ENCODE measurements around the gene JSRP1. TPM values are rescaled to one million over a fixed set of nuclear protein-coding genes. Genes with fewer than 3 reads are reported as not detected.
A peak's percentile ranks its signal among the peaks of the same experiment; 100 is the strongest.

The JSRP1 gene
- total RNA-seq, 1 donor: 0.54 TPM

DNA sequence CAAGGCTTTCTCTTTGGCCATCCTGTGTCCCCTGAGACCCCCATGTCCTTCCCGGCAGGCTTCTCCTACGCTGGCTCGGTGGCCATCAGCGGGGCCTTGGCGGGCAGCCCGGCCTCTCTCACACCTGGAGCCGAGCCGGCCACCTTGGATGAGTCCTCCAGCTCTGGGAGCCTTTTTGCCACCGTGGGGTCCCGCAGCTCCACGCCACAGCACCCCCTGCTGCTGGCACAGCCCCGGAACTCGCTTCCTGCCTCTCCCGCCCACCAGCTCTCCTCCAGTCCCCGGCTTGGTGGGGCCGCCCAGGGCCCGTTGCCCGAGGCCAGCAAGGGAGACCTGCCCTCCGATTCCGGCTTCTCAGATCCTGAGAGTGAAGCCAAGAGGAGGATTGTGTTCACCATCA, 34.3 kb downstream of the JSRP1 start:
- DNase-seq (ENCODE audit: low read depth in 2 of 3, low spot score in 2 of 3): no peak

DNA sequence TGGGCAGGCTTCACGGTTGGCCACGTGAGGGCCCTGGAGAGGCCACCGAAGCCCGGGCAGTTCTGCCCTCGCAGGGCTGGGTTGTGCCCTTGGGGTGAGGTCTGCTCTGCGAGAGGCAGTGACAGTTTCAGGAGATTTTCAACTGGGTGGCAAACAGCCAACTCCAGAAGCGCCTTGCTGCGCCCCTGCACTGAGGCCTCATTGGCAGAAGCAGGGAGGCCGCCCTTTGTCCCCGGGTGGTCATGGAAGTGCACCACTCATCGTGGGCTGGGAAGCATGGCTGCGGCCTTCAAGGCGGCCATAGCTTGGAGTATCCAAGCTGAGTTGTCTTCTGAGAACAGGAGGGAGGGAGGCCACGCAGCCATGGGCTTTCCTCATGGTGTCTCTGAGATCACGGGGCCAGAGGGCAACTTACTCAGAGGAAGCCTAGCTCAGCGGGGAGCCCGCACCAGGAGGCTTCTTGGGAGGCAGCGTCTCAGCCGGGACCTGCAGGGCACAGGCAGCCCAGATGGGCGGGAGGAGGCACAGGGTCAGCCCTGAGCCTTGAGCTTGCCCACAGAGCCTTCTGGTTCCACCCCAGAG, 34.9 kb downstream of the JSRP1 start:
- no peak for DNase-seq (ENCODE audit: low read depth in 2 of 3, low spot score in 2 of 3)

DNA sequence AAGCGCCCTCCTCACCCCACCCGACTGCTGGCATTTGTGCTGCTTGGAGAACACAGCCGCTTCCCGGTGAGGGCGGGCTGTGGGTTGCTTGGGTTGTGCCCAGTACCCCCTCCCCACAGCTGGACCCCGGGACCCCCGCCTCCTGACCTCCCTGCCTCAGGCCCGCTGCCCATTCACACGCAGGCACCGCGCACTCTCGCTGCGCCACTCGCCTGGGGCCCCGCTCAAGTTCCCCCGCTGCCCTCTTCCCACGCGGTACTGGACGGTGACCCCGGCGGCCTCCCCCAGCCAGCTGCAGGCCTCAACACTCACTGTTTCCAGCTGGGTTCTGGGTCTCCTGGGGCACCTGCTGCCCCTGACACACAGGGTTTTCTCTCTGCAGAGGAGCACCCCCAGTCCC, 36.5 kb downstream of the JSRP1 start:
- DNase-seq (ENCODE audit: low read depth in 2 of 3, low spot score in 2 of 3): no peak

DNA sequence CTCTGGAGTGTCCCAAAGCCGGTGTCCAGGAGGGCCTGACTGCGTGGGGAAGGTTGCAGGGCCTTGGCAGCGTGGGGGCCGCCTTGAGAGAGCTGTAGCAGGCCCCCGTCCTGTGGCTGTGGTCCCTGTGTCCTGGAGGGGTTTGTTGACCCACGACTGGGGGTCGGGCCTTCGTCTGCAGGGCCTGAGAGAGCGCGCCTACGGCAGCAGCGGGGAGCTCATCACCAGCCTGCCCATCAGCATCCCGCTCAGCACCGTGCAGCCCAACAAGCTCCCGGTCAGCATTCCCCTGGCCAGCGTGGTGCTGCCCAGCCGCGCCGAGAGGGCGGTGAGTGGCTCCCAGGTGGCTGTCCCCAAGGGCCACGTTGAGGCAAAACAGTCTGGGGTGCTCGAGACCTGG, 38.6 kb downstream of the JSRP1 start:
- no peak for DNase-seq (ENCODE audit: low read depth in 2 of 3, low spot score in 2 of 3)

DNA sequence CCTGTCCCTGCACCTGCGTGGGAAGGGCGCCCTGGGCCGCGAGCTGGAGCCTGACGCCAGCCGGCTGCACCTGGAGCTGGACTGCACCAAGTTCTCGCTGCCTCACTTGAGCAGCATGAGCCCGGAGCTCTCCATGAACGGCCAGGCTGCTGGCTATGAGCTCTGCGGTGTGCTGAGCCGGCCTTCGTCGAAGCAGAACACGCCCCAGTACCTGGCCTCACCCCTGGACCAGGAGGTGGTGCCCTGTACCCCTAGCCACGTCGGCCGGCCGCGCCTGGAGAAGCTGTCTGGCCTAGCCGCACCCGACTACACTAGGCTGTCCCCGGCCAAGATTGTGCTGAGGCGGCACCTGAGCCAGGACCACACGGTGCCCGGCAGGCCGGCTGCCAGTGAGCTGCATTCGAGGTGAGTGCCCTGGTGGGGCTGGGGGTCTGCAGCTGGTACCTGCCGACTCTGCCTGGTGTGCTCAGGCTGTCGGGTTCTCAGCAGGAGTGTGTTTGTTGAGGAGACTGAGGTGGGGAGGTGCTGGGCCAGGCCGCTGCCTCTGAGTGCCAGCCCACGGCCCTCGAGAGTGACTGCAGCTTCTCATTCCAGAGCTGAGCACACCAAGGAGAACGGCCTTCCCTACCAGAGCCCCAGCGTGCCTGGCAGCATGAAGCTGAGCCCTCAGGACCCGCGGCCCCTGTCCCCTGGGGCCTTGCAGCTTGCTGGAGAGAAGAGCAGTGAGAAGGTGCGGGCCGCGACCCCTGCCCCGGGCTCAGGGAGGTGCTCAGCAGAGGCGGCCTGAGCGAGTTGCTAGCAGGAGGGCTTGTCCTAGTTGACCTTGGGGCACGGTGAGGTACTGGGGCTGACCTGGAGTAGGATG, 39.6 kb downstream of the JSRP1 start:
- no peak for DNase-seq (ENCODE audit: low read depth in 2 of 3, low spot score in 2 of 3)

DNA sequence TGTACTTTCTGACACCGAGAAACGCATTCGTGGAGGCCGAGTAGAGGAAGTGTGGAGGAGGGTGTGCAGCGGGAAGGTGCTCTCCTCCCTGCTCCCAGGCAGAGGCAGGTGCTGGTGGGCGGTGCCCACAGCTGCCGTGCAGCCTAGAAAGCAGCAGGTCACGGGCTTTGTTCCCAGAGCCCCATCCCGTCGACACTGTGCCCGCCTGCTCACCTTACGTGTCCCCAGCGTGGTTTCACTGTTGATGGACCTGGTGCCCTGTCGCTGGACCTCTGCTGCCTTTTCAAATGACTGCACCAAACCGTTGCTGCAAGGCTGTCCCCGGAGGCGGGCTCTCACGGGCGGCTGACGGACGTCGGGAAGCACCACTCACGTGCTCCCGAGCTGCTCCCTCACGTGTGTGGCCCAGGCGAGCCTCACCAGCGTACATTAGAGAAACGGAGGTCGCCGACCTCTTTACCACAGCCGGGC, 40.9 kb downstream of the JSRP1 start:
- DNase-seq (ENCODE audit: low read depth in 2 of 3, low spot score in 2 of 3): peak in 1 of 3 donors; percentile 19

DNA sequence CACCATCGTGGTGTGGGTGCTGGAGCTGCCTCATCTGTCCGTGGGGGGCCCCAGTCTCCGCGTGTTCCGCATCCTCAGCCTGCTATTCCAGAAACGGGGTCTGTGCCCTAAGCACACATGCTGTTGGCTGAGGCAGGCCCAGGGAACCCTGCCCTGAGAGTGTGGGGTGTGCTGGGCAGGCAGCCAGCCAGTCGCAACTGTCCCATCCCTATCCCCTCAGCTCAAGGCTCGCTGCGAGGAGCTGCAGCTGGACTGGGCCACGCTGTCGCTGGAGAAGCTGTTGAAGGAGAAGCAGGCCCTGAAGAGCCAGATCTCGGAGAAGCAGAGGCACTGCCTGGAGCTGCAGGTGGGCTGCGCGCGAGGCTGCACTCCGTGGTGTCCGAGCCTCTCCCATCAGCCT, 42.0 kb downstream of the JSRP1 start:
- DNase-seq (ENCODE audit: low read depth in 2 of 3, low spot score in 2 of 3): no peak

DNA sequence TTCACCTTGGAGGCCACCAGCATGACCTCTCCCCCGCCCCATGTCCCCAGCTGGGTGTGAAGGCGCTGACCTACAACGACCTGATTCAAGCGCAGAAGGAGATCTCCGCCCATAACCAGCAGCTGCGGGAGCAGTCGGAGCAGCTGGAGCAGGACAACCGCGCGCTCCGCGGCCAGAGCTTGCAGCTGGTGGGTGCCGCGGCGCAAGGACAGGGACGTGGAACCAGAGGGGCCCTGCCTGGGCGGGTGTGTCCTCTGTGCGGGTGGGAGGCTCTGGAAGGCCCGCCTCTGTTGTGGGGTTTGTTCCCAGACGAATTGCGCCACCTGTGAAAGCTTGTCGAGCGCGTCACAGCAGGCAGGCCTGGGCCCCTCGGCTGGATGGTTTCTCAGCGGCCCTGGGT, 42.4 kb downstream of the JSRP1 start:
- DNase-seq (ENCODE audit: low read depth in 2 of 3, low spot score in 2 of 3): no peak

DNA sequence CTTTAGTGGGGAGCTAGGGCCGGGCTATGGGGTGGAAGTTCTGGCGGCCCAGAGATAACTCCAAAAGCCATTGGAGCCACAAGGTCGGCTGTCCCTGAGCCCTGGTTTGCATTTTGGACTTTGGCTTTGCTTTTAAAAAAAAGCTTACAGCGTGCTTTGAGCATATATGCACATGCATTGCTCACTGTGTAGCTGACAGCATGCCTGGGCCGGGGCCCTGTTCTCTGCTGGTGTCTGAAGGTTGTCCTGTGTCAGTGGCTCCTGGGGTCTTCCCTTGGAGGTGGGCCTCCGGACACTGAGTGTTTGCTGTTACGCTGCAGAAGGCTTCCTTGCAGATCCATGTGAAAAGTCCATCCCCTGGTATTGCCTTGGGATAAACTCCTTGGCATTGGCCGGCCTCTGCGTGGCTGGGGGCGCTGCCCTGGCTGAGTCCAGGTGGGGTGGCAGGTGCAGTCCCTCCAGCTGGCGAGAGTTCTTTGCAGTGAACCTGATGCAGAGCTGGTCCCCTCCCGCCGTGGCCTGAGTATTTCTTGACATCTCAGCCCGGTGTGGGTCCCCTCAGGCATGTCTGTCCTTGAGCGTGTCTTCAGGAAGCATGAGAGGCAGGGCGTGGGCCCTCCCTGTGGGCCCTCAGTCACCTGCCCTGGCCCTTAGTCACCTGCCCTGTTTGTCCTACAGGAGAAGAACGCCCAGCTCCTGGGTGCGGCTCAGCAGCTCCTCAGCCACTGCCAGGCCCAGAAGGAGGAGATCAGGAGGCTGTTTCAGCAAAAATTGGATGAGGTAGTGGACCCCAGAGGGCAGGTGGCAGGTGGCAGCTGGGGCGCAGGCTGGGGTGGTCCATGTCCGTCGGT, 43.1 kb downstream of the JSRP1 start:
- no peak for DNase-seq (ENCODE audit: low read depth in 2 of 3, low spot score in 2 of 3)

DNA sequence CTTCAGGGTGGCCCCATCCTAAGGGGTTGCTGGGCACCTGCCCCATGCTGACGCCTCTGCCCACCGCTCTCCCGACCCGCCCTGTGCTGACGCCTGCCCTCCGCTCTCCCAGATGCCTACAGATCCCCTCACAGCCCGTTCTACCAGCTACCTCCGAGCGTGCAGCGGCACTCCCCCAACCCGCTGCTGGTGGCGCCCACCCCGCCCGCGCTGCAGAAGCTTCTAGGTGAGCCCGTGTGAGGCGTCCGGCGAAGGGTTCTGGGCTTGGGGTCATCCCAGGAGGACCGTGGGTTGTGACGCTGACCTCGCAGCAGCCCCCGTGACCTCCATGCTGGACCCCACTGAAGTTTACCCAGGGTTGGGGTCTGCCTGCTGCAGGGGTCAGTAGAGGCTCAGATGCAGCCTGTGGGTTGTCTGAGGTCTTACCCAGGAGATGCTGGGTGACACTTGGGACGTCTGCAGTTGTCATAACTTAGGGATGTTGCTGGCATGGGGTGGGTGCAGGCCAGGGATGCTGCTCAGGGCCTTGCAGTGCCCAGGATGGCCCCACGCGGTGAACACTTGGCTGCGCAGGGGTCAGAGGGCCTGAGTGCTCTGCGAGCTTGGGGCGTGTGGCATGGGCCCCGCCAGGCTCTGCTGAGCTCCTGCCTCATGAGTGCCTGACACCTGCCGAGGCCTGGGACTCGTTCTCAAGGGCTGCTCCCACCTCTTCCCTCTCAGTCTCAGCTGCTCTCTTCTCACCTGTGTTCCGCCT, 45.1 kb downstream of the JSRP1 start:
- DNase-seq (ENCODE audit: low read depth in 2 of 3, low spot score in 2 of 3): no peak

DNA sequence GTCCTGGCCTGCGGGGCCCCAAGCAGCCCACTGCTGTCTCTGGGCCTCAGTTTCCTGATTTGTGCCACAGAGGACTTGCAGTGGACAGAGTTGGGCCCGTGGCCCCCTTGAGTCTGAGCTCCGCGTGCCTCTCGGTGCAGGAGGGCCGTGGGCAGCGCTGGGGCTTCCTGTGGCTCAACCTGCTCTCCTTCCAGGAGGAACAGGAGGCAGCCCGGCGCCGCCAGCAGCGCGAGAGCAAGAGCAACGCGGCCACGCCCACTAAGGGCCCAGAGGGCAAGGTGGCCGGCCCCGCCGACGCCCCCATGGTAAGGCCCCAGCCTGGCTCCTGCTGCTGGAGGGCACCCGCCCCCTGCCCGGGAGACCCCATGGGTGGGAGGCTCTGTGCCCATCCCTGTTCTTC, 46.0 kb downstream of the JSRP1 start:
- no peak for DNase-seq (ENCODE audit: low read depth in 2 of 3, low spot score in 2 of 3)

DNA sequence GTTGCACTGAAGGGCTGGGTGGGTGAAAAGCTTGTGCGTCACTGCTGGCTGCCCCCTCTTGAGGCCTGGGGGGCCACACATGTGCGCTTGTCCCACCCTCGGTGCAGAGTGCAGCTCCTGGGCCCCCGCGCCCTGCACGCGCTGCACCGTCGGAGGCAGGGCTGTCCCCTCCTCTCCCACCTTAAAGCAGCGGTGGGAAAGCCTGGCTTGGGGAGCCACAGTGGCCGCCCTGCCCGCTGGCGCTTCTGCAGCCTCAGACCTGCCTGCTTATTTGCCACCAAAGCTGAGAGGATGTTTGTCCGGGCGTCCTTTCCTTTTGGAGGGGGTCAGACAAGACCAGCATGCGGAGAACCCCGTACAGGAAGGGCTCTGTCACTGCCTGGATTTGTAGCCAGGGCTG, 46.8 kb downstream of the JSRP1 start:
- no peak for DNase-seq (ENCODE audit: low read depth in 2 of 3, low spot score in 2 of 3)

DNA sequence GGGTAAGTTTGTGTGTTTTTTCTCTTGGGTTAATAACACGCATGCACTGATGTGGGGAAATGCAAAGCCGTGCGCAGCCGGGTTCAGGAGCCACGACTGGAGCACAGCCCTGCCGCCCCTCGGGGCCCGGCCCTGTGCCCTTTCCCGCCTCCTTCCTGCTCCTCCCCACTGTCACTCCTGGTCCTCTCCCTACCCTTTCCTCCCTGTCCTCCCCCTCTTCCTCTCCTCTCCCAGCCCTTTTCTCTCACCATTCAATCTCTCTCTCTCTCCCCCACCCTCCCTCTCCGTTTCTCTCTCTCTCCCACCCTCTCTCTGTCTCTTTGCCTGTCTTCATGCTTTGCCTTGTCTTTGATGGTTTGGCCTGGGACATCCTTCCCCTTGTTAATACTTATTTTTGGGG, 47.2 kb downstream of the JSRP1 start:
- no peak for DNase-seq (ENCODE audit: low read depth in 2 of 3, low spot score in 2 of 3)

DNA sequence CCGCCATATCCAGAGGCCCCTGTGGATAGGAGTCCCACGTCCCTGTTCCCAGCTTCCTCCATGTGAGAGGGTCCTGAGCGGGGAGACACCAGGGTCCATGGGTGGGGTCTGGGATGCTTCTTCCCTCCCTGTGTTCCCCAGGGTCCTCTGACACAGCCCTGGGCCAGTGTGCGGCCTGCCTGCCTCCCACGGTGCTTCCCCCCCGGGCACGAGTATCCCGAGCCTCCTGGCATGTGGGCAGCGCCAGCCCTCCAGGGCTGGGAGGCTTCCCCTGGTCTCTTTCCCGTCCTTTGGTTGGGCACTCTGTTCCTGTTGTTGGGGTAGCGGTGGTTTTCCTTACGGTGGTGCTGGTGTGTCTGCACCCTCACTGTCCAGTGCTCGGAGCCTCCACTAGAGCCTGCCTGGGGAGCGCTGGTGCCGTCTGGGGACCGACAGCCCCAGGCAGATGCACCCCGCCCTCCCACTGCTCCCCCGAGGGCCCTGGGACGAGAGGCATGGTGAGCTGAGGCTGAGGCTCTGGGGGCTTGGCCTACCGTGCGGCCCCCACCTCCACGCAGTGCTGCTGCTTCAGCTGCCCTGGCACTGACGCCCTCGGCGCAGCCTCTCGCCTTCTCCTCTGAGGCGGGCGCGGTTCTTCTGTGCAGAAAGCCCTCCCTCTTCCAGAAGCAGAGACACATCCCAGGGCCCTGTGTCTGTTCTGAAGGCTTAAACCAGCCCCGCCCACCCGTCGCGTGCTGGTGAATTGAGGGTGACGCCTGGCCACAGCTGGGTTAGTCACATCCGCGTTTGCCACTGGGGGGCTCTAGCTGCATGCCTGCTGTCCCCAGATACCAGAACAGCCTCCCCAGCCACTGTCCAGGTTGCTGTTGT, 48.0 kb downstream of the JSRP1 start:
- DNase-seq (ENCODE audit: low read depth in 2 of 3, low spot score in 2 of 3): peak in 1 of 3 donors; percentile 11

DNA sequence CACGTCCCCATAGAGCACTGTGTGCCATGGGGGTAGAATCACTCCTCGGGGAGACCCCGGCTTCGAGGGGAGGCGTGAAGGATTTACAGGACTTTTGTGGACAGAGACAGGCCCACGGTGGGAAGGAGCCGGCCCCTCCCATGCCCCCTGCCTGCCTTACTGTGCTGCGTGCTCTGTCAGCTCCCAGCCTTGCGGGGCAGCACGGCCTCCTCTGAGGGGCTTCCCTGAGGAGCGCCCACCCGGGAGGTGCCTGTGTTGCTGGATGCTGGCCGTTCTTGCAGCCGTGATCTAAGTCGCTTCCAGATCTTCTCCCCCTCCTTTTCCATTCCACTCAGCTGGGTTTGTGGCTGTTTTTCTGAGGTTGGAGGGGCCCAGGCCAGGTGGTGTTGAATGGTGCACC, 49.2 kb downstream of the JSRP1 start:
- no peak for DNase-seq (ENCODE audit: low read depth in 2 of 3, low spot score in 2 of 3)

DNA sequence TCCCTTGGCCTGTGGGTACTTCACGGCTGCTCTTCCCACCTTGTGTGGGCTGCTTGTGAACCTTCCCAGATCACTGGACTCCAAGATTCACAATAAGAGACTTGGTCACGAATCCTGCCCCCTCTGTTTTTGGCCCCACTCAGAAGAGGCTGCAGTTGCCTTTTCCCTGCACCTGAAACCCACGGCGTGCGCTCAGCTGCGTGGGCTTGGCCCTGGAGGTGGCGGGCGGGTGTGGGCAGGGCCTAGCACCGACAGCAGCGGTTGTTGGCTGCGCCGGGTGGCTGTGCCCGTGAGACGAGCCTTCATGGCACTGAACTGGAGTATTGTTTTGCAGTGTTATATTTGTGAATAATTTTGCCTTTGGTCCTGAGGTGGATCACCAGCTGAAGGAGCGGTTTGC, 53.9 kb downstream of the JSRP1 start:
- DNase-seq (ENCODE audit: low read depth in 2 of 3, low spot score in 2 of 3): no peak
